ENCODE measurements around the gene FGFR1OP2. TPM values are rescaled to one million over a fixed set of nuclear protein-coding genes. Genes with fewer than 3 reads are reported as not detected.

The FGFR1OP2 gene
- polyA plus RNA-seq, 1 of the 3 experiments (the other 2 are of a cell fraction), result 20.6 TPM

GRCh38 chr12:27015730-27016076 lies 77.4 kb downstream of the FGFR1OP2 start:
- peak; percentile 29 for DNase-seq
- Histone ChIP-seq H3K9me3 (no peaks in the 10 kb centered on the region), H3K27me3 (ENCODE audit: insufficient read depth) (no peaks in the 10 kb centered on the region), H3K79me2 (ENCODE audit: insufficient read depth) (peaks cover 25% of the 10 kb centered on the region), H3K4me3 (ENCODE audit: low read depth in 2 of 2, low read length in 1 of 2) (no peak overlapping the region), H3K4me1 (ENCODE audit: control insufficient read depth in 1 of 2, insufficient read depth in 2 of 2, low read depth in 1 of 2, low read length in 1 of 2) (peaks cover 0 to 19% of the 10 kb centered on the region in 2 experiments; a peak in 3 of 4 replicates), H3K27ac (ENCODE audit: low read depth in 2 of 2, low read length in 1 of 2) (no peak overlapping the region; a peak in 1 of 4 replicates), H3K9ac (no peak overlapping the region), H3F3A (replicated peaks; ENCODE audit: insufficient read depth) (peaks cover 8% of the 10 kb centered on the region), H3K36me3 (replicated peaks in 1 of 2; ENCODE audit: control insufficient read depth in 1 of 2, insufficient read depth in 2 of 2, low read length in 1 of 2) (peaks cover 0 to under 1% of the 10 kb centered on the region in 2 experiments), H2AFZ (ENCODE audit: low read depth) (peak overlapping the region; percentile 63; the same call in 1 of the 2 replicates), H3K4me2 (no peak overlapping the region), H4K20me1 (ENCODE audit: insufficient read depth) (no peaks in the 10 kb centered on the region), H3K9me2 (no peaks in the 10 kb centered on the region)
- CTCF ChIA-PET, result interaction anchor here (0.6 to 6.8 kb wide), 26 partner anchors 9 to 899 kb away, joined by 3 to 108 read pairs (median 4); partner anchors contain the start of genes ITPR2 and STK38L
- POLR2A ChIA-PET, result no interaction called here
- WGBS (ENCODE audit: low lambda C conversion rate), result 12% methylated on average over 2 of the region's 2 CpGs
- TF ChIP-seq GABPA (IDR thresholded peaks at IDR 0.05; ENCODE audit: low read depth), result no peak
- TF ChIP-seq FOXM1 (IDR thresholded peaks at IDR 0.05; ENCODE audit: low read depth), result no peak
- no peak for TF ChIP-seq YY1 (IDR thresholded peaks at IDR 0.05; ENCODE audit: low read depth)
- no peak for TF ChIP-seq TAF1 (IDR thresholded peaks at IDR 0.05; ENCODE audit: borderline replicate concordance, low read depth, low read length)
- no peak for TF ChIP-seq USF2 (IDR thresholded peaks at IDR 0.05; ENCODE audit: borderline replicate concordance, low read depth, low read length)
- no peak for TF ChIP-seq FOXJ3 (CRISPR knock-in tag; IDR thresholded peaks at IDR 0.05)
- TF ChIP-seq EP300 (IDR thresholded peaks at IDR 0.05; ENCODE audit: borderline replicate concordance in 1 of 2, low read depth in 1 of 2, low read length in 1 of 2), result no peak
- TF ChIP-seq RXRA (IDR thresholded peaks at IDR 0.05; ENCODE audit: borderline replicate concordance, low read depth), result no peak
- TF ChIP-seq IRF3 (IDR thresholded peaks at IDR 0.05; ENCODE audit: low read depth, low read length), result no peak
- no peak for TF ChIP-seq SIN3A (IDR thresholded peaks at IDR 0.05; ENCODE audit: borderline replicate concordance, low read depth, low read length)
- no peak for TF ChIP-seq POLR2AphosphoS5 (IDR thresholded peaks at IDR 0.05; ENCODE audit: low read depth, low read length)
- TF ChIP-seq SMC3 (IDR thresholded peaks at IDR 0.05; ENCODE audit: low read depth, low read length), result peak; percentile 21
- TF ChIP-seq CTCF (IDR thresholded peaks at IDR 0.05), result peak; percentile 65
- no peak for TF ChIP-seq MAX (IDR thresholded peaks at IDR 0.05; ENCODE audit: low read depth)
- no peak for TF ChIP-seq ZBTB33 (IDR thresholded peaks at IDR 0.05; ENCODE audit: borderline replicate concordance, low read depth)
- 0 out of 2 replicates have a peak, but pooled peaks have one; percentile 11 for TF ChIP-seq RFX5 (IDR thresholded peaks at IDR 0.05; ENCODE audit: low read length)
- no peak for TF ChIP-seq JUND (IDR thresholded peaks at IDR 0.05)
- peak; percentile 7 for TF ChIP-seq CHD2 (IDR thresholded peaks at IDR 0.05; ENCODE audit: low read length, partially characterized antibody)
- no peak for TF ChIP-seq FOSL2 (IDR thresholded peaks at IDR 0.05; ENCODE audit: borderline replicate concordance, low read depth)
- TF ChIP-seq RAD21 (IDR thresholded peaks at IDR 0.05; ENCODE audit: low read length), result peak; percentile 43; the same call in 1 of the 2 replicates
- no peak for TF ChIP-seq PBX3 (IDR thresholded peaks at IDR 0.05)

All from SK-N-SH (cell line).